Mucosa of descending colon (tissue), 3 donors: ENCODE measurements around the gene TBC1D21. TPM values are rescaled to one million over a fixed set of nuclear protein-coding genes. Genes with fewer than 3 reads are reported as not detected.

Experiments used
- ATAC-seq: fragments of 200-7000 bp; cut with Tn5 transposase; one replicate; pipeline ENCODE4 v1.9.1; 2020; ENCODE audit warnings: mild to moderate bottlenecking, moderate library complexity
- DNase-seq, 3 donors: peaks; one replicate each; pipeline ENCODE4 v3.0.0-alpha.2; 2020
- H3K36me3 ChIP-seq: fragments of 200-600 bp; one replicate; pipeline ENCODE4 v1.8.0; 2021; ENCODE audit warnings: low read depth, mild to moderate bottlenecking
- H3K4me1 ChIP-seq: fragments of 200-600 bp; one replicate; pipeline ENCODE4 v1.8.0; 2021; ENCODE audit warnings: low read depth, mild to moderate bottlenecking
- H3K4me3 ChIP-seq: fragments of 200-600 bp; one replicate; pipeline ENCODE4 v1.8.0; 2021; ENCODE audit warnings: mild to moderate bottlenecking
- H3K9me3 ChIP-seq: fragments of 200-600 bp; one replicate; pipeline ENCODE4 v1.8.0; 2021; ENCODE audit warnings: mild to moderate bottlenecking
- intact Hi-C, 2 donors: fragments of 100-400 bp; cut with DNase I in 1 of 2; cut with micrococcal nuclease in 1 of 2; formaldehyde crosslinking; loops; one replicate each; pipeline versions ENCODE4 v1.11.0 to v1.11.1; 2022; cut with DNase I, micrococcal nuclease
- total RNA-seq, 3 donors: library from RNA; stranded (reverse); fragmentation: NEBNext Ultra II Directional in 2 of 3; extraction: Animal tissue kit (Norgen Biotek cat#: 25700) in 2 of 3; gene quantifications; one replicate each; pipeline versions ENCODE4 v1.2.1 to v1.2.4, GENCODE V29; 2021 to 2023
- TF ChIP-seq, protein P1 (sequence below): fragments of 200-600 bp; IDR thresholded peaks from one replicate; pipeline ENCODE4 v1.8.0; 2022; ENCODE audit warnings: antibody characterized with exemption, mild to moderate bottlenecking
- donor health status: DM: no; HTN: no; CAD: no; lungs with moderate emphysema.
- donor health status: DM: no; HTN: no; CAD: no.
- donor health status: DM: no; HTN: yes; CAD: no.

The TBC1D21 gene
- total RNA-seq, 3 donors from 2014 or later, result not detected

- no peak overlapping the region for H3K4me3 ChIP-seq
Observed at GRCh38 chr15:73899197-73900094, 26.1 kb downstream of the TBC1D21 start.

GRCh38 chr15:73900095-73900712 is 26.8 kb downstream of the TBC1D21 start:
- Histone ChIP-seq H3K4me3 (no peak overlapping the region), H3K4me1 (no peaks in the 10 kb centered on the region), H3K36me3 (no peaks in the 10 kb centered on the region), H3K9me3 (no peaks in the 10 kb centered on the region)
- TF ChIP-seq, protein P1, sequence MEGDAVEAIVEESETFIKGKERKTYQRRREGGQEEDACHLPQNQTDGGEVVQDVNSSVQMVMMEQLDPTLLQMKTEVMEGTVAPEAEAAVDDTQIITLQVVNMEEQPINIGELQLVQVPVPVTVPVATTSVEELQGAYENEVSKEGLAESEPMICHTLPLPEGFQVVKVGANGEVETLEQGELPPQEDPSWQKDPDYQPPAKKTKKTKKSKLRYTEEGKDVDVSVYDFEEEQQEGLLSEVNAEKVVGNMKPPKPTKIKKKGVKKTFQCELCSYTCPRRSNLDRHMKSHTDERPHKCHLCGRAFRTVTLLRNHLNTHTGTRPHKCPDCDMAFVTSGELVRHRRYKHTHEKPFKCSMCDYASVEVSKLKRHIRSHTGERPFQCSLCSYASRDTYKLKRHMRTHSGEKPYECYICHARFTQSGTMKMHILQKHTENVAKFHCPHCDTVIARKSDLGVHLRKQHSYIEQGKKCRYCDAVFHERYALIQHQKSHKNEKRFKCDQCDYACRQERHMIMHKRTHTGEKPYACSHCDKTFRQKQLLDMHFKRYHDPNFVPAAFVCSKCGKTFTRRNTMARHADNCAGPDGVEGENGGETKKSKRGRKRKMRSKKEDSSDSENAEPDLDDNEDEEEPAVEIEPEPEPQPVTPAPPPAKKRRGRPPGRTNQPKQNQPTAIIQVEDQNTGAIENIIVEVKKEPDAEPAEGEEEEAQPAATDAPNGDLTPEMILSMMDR, result no peak
- no peak for ATAC-seq
- intact Hi-C loops, result no loop called here
- peak in 1 of 3 donors; percentile 15 for DNase-seq

More at GRCh38 chr15:73899197-73900094, 26.1 kb downstream of the TBC1D21 start:
- intact Hi-C loops, result no loop called here
- H3K9me3 ChIP-seq, result no peaks in the 10 kb centered on the region
- TF ChIP-seq, protein P1, result no peak
- H3K4me1 ChIP-seq, result no peaks in the 10 kb centered on the region
- DNase-seq, result no peak
- no peaks in the 10 kb centered on the region for H3K36me3 ChIP-seq
- ATAC-seq, result no peak

- Histone ChIP-seq H3K4me1 (no peaks in the 10 kb centered on the region), H3K4me3 (no peak overlapping the region), H3K9me3 (no peaks in the 10 kb centered on the region), H3K36me3 (no peaks in the 10 kb centered on the region)
- DNase-seq (peak in 1 of 3 donors; percentile 12), ATAC-seq (no peak)
- intact Hi-C loops, result no loop called here
- TF ChIP-seq, protein P1, result no peak
Observed at GRCh38 chr15:73901126-73901810, 27.9 kb downstream of the TBC1D21 start.

DNA sequence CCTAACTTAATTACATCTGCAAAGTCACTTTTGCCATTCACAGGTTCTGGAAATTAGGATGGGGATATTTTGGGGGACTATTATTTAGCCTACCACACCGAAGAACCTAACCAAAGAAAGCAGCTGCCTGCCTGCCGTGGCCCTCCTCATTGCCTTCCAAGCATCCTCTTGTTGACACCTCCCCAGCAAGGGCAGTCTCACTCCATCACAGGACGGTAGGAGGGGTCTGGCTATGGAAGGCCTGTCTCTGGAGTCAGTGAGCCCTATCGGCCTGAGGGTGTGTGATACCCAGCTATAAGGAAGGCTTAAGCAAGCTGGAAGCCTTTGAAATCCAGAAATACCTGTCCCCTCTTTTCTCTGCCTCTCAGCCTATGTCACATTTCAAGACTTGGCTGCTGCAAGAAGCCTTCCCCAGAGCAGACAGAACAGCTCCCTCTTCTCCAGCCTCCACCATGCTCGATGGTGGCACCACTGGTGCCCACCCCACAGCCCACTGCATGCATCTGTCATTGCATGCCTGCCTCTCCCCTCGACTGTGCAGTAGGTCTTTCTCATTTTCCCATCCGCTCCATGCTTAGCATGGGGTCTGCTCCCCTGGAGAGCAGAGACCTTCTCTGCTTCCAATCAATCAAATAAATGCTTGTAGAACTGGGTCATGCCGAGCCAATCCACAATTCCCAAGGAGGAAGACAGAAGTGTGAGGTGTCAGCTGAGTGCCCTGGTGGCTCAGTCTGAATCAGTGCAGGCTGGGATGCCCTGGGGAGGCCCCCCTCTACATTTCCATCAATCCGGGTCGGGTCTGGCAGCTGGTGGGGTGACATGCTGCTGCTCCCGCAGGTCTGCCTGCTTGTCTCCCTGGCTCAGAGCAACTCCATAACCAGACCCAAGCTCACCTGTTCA is 29.0 kb downstream of the TBC1D21 start:
- no peak for ATAC-seq
- no peaks in the 10 kb centered on the region for H3K9me3 ChIP-seq

More for the DNA sequence above, 29.0 kb downstream of the TBC1D21 start:
- TF ChIP-seq, protein P1, result no peak
- intact Hi-C loops, result no loop called here
- H3K4me3 ChIP-seq, result no peak overlapping the region
- DNase-seq, result peak in 1 of 3 donors; percentile 10
- H3K4me1 ChIP-seq, result no peaks in the 10 kb centered on the region
- H3K36me3 ChIP-seq, result no peaks in the 10 kb centered on the region
